Neural crest cell (in vitro differentiated cells): ENCODE data around the gene GOT1. TPM values are rescaled to one million over a fixed set of nuclear protein-coding genes. Genes with fewer than 3 reads are reported as not detected.

Experiments
- DNase-seq: peaks from one replicate; pipeline ENCODE4 v3.0.0; 2021; ENCODE audit warnings: low read depth, mixed read lengths, low spot score
- H3K27ac Mint-ChIP-seq: one replicate; pipeline ENCODE4 v1.8.0; 2021; ENCODE audit warnings: mild to moderate bottlenecking, mixed read lengths; ENCODE audit not compliant: unreplicated experiment
- H3K27me3 Mint-ChIP-seq: 2 replicates; pipeline ENCODE4 v1.8.0; 2021; ENCODE audit warnings: low read depth, mild to moderate bottlenecking, mixed read lengths
- H3K36me3 Mint-ChIP-seq: 2 replicates; pipeline ENCODE4 v1.8.0; 2021; ENCODE audit warnings: low read depth, mild to moderate bottlenecking, mixed read lengths
- H3K4me1 Mint-ChIP-seq: 2 replicates; pipeline ENCODE4 v1.8.0; 2021; ENCODE audit warnings: mixed read lengths
- H3K4me3 Mint-ChIP-seq: one replicate; pipeline ENCODE4 v1.8.0; 2021; ENCODE audit warnings: mild to moderate bottlenecking, mixed read lengths
- H3K9me3 Mint-ChIP-seq: 2 replicates; pipeline ENCODE4 v1.8.0; 2021; ENCODE audit warnings: mixed read lengths
- CTCF ChIP-seq: fragments of 200-600 bp; sonication (generic); conservative IDR thresholded peaks from 2 replicates; pipeline ENCODE4 v1.5.0; 2021; ENCODE audit warnings: antibody characterized with exemption, mild to moderate bottlenecking
- total RNA-seq: library from RNA; stranded (reverse); gene quantifications from 2 replicates; pipeline ENCODE4 v1.2.1, GENCODE V29; 2021

GOT1 gene
- total RNA-seq, 1 donor from 2014 or later, result 30.8 TPM

- DNase-seq, result no peak
- Mint-ChIP-seq H3K36me3 (peaks cover 3% of the 10 kb centered on the region), H3K4me1 (peaks cover 4% of the 10 kb centered on the region), H3K4me3 (no peak overlapping the region), H3K27ac (peak overlapping the region; percentile 19), H3K9me3 (no peaks in the 10 kb centered on the region), H3K27me3 (peaks cover 2% of the 10 kb centered on the region)
- no peak for TF ChIP-seq CTCF
Measured at GRCh38 chr10:99393036-99393435, 37.4 kb downstream of the GOT1 start.

DNA sequence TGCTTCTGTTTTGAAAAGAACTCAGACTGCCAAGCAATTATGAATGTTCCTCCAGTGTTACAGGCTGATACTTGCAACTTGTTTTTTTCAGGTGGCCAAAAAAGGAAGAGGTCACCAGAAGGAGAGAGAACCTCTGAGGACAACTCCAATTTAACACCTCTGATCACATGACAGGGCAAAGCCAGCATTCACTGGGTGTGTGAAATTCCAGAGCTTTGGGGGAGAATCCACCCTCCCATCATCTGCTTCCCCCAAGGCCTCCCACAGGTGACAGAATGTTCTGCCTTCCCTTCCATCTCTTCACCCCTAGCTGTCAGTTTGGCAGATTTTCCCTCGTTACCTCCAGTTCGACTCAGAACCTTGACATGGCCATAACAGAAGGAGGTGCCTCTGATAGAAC, 39.1 kb downstream of the GOT1 start:
- H3K27me3 Mint-ChIP-seq, result peaks cover 4% of the 10 kb centered on the region
- H3K4me3 Mint-ChIP-seq, result no peak overlapping the region
- TF ChIP-seq CTCF, result no peak
- H3K27ac Mint-ChIP-seq, result no peak overlapping the region
- no peaks in the 10 kb centered on the region for H3K9me3 Mint-ChIP-seq
- no peaks in the 10 kb centered on the region for H3K36me3 Mint-ChIP-seq
- H3K4me1 Mint-ChIP-seq, result peaks cover 4% of the 10 kb centered on the region
- DNase-seq, result no peak

- Mint-ChIP-seq H3K4me1 (peaks cover 7% of the 10 kb centered on the region), H3K4me3 (no peak overlapping the region), H3K9me3 (no peaks in the 10 kb centered on the region), H3K27me3 (peaks cover 4% of the 10 kb centered on the region), H3K27ac (no peak overlapping the region), H3K36me3 (no peaks in the 10 kb centered on the region)
- TF ChIP-seq CTCF, result no peak
- DNase-seq, result no peak
Measured at GRCh38 chr10:99389729-99390480, 40.5 kb downstream of the GOT1 start.

- no peaks in the 10 kb centered on the region for H3K36me3 Mint-ChIP-seq
Measured at GRCh38 chr10:99387541-99387940, 42.9 kb downstream of the GOT1 start.

GRCh38 chr10:99387071-99387470, 43.4 kb downstream of the GOT1 start:
- Mint-ChIP-seq H3K4me3 (no peak overlapping the region), H3K27me3 (peaks cover 2% of the 10 kb centered on the region), H3K4me1 (peaks cover 3% of the 10 kb centered on the region), H3K36me3 (no peaks in the 10 kb centered on the region), H3K27ac (no peak overlapping the region), H3K9me3 (no peaks in the 10 kb centered on the region)
- TF ChIP-seq CTCF, result no peak
- no peak for DNase-seq

More at GRCh38 chr10:99387541-99387940, 42.9 kb downstream of the GOT1 start:
- Mint-ChIP-seq H3K27ac (no peak overlapping the region), H3K4me3 (no peak overlapping the region), H3K9me3 (no peaks in the 10 kb centered on the region), H3K27me3 (peaks cover 2% of the 10 kb centered on the region), H3K4me1 (peaks cover 3% of the 10 kb centered on the region)
- no peak for DNase-seq
- TF ChIP-seq CTCF, result no peak
